HepG2 (cell line): ENCODE measurements around the gene MAP3K7CL. TPM values are rescaled to one million over a fixed set of nuclear protein-coding genes. Genes with fewer than 3 reads are reported as not detected.
A peak's percentile ranks its signal among the peaks of the same experiment; 100 is the strongest.

ENCODE experiments used
- GLMP ChIP-seq: sonication (generic); formaldehyde crosslinking; IDR thresholded peaks from 2 replicates; pipeline ENCODE4 v1.9.0; 2021; ENCODE audit warnings: missing genetic modification reagents, mild to moderate bottlenecking, borderline replicate concordance
- HNF4G ChIP-seq, 2 experiments: sonication (generic) in 1 of 2; formaldehyde crosslinking in 1 of 2; IDR thresholded peaks; 2 replicates each; pipeline versions ENCODE4 v1.4.0 to v1.6.1; 2011 to 2020; ENCODE audit warnings: borderline replicate concordance in 2 of 2, low read depth in 2 of 2, mild to moderate bottlenecking in 2 of 2, low read length in 1 of 2, missing genetic modification reagents in 1 of 2, moderate library complexity in 1 of 2
- MAFK ChIP-seq, 2 experiments: IDR thresholded peaks in 1 of 2; conservative IDR thresholded peaks in 1 of 2; 2 replicates each; pipeline ENCODE4 v1.6.1; 2011; ENCODE audit warnings: improper control_type of control experiment in 2 of 2, low read length in 2 of 2
- MIER2 ChIP-seq: IDR thresholded peaks from 2 replicates; pipeline ENCODE4 v1.6.1; 2016; ENCODE audit warnings: missing biosample characterization, missing genetic modification reagents
- NBN ChIP-seq: fragments of 450-650 bp; conservative IDR thresholded peaks from 2 replicates; pipeline ENCODE4 v1.6.1; 2017
- NFE2 ChIP-seq: sonication (generic); formaldehyde crosslinking; IDR thresholded peaks from 2 replicates; pipeline ENCODE4 v1.4.0; 2020; ENCODE audit warnings: missing genetic modification reagents
- PLRG1 ChIP-seq: fragments of 450-650 bp; conservative IDR thresholded peaks from 2 replicates; pipeline ENCODE4 v1.6.1; 2016
- POLR2AphosphoS5 ChIP-seq: IDR thresholded peaks from 2 replicates; pipeline ENCODE4 v1.6.1; 2012; ENCODE audit warnings: low read depth, low read length
- TAF15 ChIP-seq: fragments of 200-400 bp; formaldehyde crosslinking; IDR thresholded peaks from one replicate; pipeline ENCODE4 v1.6.1; 2018; ENCODE audit warnings: mild to moderate bottlenecking, low read depth, low read length; ENCODE audit not compliant: poor library complexity, severe bottlenecking
- TFAP4 ChIP-seq: sonication (generic); IDR thresholded peaks from 2 replicates; pipeline ENCODE4 v1.6.1; 2016; ENCODE audit warnings: low read depth, borderline replicate concordance
- ZC3H4 ChIP-seq: sonication (generic); formaldehyde crosslinking; IDR thresholded peaks from 2 replicates; pipeline ENCODE4 v1.4.0; 2020; ENCODE audit warnings: missing genetic modification reagents, borderline replicate concordance
- ZFY ChIP-seq: sonication (generic); formaldehyde crosslinking; IDR thresholded peaks from 2 replicates; pipeline ENCODE4 v1.4.0; 2020; ENCODE audit warnings: missing genetic modification reagents
- ZNF225 ChIP-seq: sonication (generic); formaldehyde crosslinking; IDR thresholded peaks from 2 replicates; pipeline ENCODE4 v1.4.0; 2020; ENCODE audit warnings: mild to moderate bottlenecking, missing genetic modification reagents
- ZNF282 ChIP-seq: fragments of 450-650 bp; IDR thresholded peaks from 2 replicates; pipeline ENCODE4 v1.6.1; 2018; ENCODE audit not compliant: partially characterized antibody
- ZNF564 ChIP-seq: sonication (generic); formaldehyde crosslinking; IDR thresholded peaks from 2 replicates; pipeline ENCODE4 v1.8.1; 2023; ENCODE audit warnings: mild to moderate bottlenecking, missing genetic modification reagents
- ZNF572 ChIP-seq: sonication (generic); formaldehyde crosslinking; IDR thresholded peaks from 2 replicates; pipeline ENCODE4 v1.5.1; 2020; ENCODE audit warnings: mild to moderate bottlenecking, missing genetic modification reagents
- ZNF703 ChIP-seq: sonication (generic); formaldehyde crosslinking; IDR thresholded peaks from 2 replicates; pipeline ENCODE4 v1.5.1; 2020; ENCODE audit warnings: missing genetic modification reagents, mild to moderate bottlenecking, moderate library complexity, borderline replicate concordance
- ZNF747 ChIP-seq: sonication (generic); formaldehyde crosslinking; IDR thresholded peaks from 2 replicates; pipeline ENCODE4 v1.8.1; 2023; ENCODE audit warnings: missing genetic modification reagents, mild to moderate bottlenecking, borderline replicate concordance
- ZSCAN31 ChIP-seq: sonication (generic); formaldehyde crosslinking; IDR thresholded peaks from 2 replicates; pipeline ENCODE4 v1.5.0; 2020; ENCODE audit warnings: low read depth, mild to moderate bottlenecking, missing genetic modification reagents
- polyA plus RNA-seq, 8 experiments: library from polyadenylated mRNA; depleted of rRNA in 3 of 8; stranded (reverse) in 7 of 8; unstranded in 1 of 8; fragments of >200 nt; fragmentation: Illumina TruSeq in 4 of 8; extraction: Trizol in 4 of 8; gene quantifications; 2 replicates each; pipeline versions ENCODE4 v1.2.1 to v1.2.3, GENCODE V29; 2011 to 2016; ENCODE audit warnings: low read depth in 4 of 8, missing spikeins in 1 of 8, mixed read lengths in 1 of 8; ENCODE audit not compliant: insufficient read depth in 1 of 8
- total RNA-seq, 5 experiments: library from RNA; depleted of rRNA; stranded (reverse); fragments of >200 nt; fragmentation: Illumina TruSeq; extraction: Trizol; gene quantifications; 2 replicates each; pipeline ENCODE4 v1.2.3, GENCODE V29; 2016; ENCODE audit warnings: low read depth in 1 of 5
- TF ChIP-seq, protein P1 (sequence below): sonication (generic); formaldehyde crosslinking; conservative IDR thresholded peaks from 2 replicates; pipeline ENCODE4 v1.4.0; 2020; ENCODE audit warnings: missing genetic modification reagents

Gene MAP3K7CL
- total and polyA plus RNA-seq, 2 of the 13 experiments (the other 11 are each of a cell fraction or from before 2014, with no cell fraction given), result 0.04 to 0.15 TPM

DNA sequence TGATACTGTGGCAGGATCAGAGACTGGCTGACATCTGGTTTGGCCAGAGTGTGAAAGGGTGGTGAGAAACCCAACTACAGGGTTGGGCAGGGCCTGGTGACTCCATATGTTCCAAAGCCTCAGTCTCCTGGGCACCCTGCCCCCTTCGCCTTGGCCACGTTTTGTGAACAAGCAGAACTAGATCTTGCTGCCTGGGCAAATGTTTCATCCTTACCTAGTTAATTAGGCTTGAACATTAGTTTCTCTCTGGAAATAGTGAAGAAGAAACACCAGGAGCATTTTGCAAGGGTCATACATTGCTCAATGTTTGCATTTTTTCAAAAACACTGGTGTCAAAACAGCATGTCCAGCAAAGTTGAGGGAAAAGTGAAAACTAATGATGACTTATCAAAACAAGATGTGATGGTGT is 60.5 kb downstream of the MAP3K7CL start (continued):
- TF ChIP-seq HNF4G (IDR thresholded peaks at IDR 0.05; ENCODE audit: borderline replicate concordance, low read depth, low read length), result no peak
- no peak for TF ChIP-seq HNF4G (CRISPR knock-in tag; IDR thresholded peaks at IDR 0.05; ENCODE audit: borderline replicate concordance, low read depth)
- TF ChIP-seq, protein P1, sequence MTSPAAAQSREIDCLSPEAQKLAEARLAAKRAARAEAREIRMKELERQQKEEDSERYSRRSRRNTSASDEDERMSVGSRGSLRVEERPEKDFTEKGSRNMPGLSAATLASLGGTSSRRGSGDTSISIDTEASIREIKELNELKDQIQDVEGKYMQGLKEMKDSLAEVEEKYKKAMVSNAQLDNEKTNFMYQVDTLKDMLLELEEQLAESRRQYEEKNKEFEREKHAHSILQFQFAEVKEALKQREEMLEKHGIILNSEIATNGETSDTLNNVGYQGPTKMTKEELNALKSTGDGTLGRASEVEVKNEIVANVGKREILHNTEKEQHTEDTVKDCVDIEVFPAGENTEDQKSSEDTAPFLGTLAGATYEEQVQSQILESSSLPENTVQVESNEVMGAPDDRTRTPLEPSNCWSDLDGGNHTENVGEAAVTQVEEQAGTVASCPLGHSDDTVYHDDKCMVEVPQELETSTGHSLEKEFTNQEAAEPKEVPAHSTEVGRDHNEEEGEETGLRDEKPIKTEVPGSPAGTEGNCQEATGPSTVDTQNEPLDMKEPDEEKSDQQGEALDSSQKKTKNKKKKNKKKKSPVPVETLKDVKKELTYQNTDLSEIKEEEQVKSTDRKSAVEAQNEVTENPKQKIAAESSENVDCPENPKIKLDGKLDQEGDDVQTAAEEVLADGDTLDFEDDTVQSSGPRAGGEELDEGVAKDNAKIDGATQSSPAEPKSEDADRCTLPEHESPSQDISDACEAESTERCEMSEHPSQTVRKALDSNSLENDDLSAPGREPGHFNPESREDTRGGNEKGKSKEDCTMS, result no peak
- TF ChIP-seq ZNF572 (CRISPR knock-in tag), result no peak
- TF ChIP-seq GLMP (CRISPR knock-in tag), result no peak
- no peak for TF ChIP-seq ZNF282
- TF ChIP-seq PLRG1, result no peak
- TF ChIP-seq TAF15, result no peak
- no peak for TF ChIP-seq ZNF564 (CRISPR knock-in tag)
- TF ChIP-seq TFAP4, result no peak
- TF ChIP-seq POLR2AphosphoS5, result no peak
- TF ChIP-seq NBN, result no peak
- no peak for TF ChIP-seq ZC3H4 (CRISPR knock-in tag)
- no peak for TF ChIP-seq ZNF747 (CRISPR knock-in tag)
- TF ChIP-seq ZNF703 (CRISPR knock-in tag), result no peak
- TF ChIP-seq ZNF225, result no peak
- no peak for TF ChIP-seq MIER2 (CRISPR knock-in tag)
- TF ChIP-seq NFE2, result no peak
- TF ChIP-seq ZSCAN31 (CRISPR knock-in tag), result no peak
- TF ChIP-seq ZFY (CRISPR knock-in tag), result no peak
- TF ChIP-seq MAFK (conservative IDR thresholded peaks at IDR 0.05 in 1 of 2, IDR thresholded peaks at IDR 0.05 in 1 of 2; ENCODE audit: low read length in 2 of 2), result peak in 1 of 2 experiments; percentile 40; a peak in 2 of 4 replicates
